Endothelial cell of umbilical vein (primary cell): ENCODE results near the gene CLDN14. TPM values are rescaled to one million over a fixed set of nuclear protein-coding genes. Genes with fewer than 3 reads are reported as not detected.

ENCODE experiments used
- BruUV-seq: library from RNA; stranded (reverse); fragments of 400-500 nt; replicated peaks from 2 replicates; lab custom pipeline; 2021; lab: Mats Ljungman, UMichigan
- CTCF ChIA-PET: fragments of 300-600, 350-600 bp; sonication (Branson Sonifier 250); formaldehyde crosslinking; loops from one replicate; lab custom pipeline; 2021; ENCODE audit warnings: antibody characterized with exemption, inconsistent platforms; lab: Charles Lee
- POLR2A ChIA-PET: fragments of 300-600, 350-600 bp; sonication (Branson Sonifier 250); formaldehyde crosslinking; loops from one replicate; lab custom pipeline; 2021; ENCODE audit warnings: antibody characterized with exemption, inconsistent platforms; lab: Charles Lee
- DNase-seq: peaks from one replicate; pipeline ENCODE4 v3.0.0-alpha.2; 2011; ENCODE audit warnings: low read depth, low spot score
- FAIRE-seq: peaks from 2 replicates; lab custom pipeline; 2011; peaks lifted over from hg19 to GRCh38; lab: Jason Lieb, UNC
- H2AFZ ChIP-seq: 2 replicates; pipeline ENCODE4 v1.6.0; 2012; ENCODE audit warnings: low read depth, low read length, control low read depth, inconsistent platforms
- H3K27ac ChIP-seq: 2 replicates; pipeline ENCODE4 v1.5.1; 2011; ENCODE audit warnings: low read depth, mild to moderate bottlenecking, control low read depth, low read length, moderate library complexity; ENCODE audit not compliant: insufficient read depth
- H3K27me3 ChIP-seq, 2 experiments: 2 replicates each; pipeline versions ENCODE4 v1.6.0 to v1.6.1; 2011; ENCODE audit warnings: low read length in 2 of 2, mixed read lengths in 1 of 2; ENCODE audit not compliant: control insufficient read depth in 2 of 2, insufficient read depth in 2 of 2
- H3K36me3 ChIP-seq, 2 experiments: 2 replicates in 1 of 2; 3 replicates in 1 of 2; pipeline ENCODE4 v1.5.1; 2011; ENCODE audit warnings: low read length in 2 of 2, mild to moderate bottlenecking in 1 of 2, moderate library complexity in 1 of 2; ENCODE audit not compliant: control insufficient read depth in 2 of 2, insufficient read depth in 2 of 2; ENCODE audit errors: extremely low read depth in 1 of 2
- H3K4me1 ChIP-seq: 3 replicates; pipeline ENCODE4 v1.5.1; 2011; ENCODE audit warnings: mild to moderate bottlenecking, low read length; ENCODE audit not compliant: control insufficient read depth, insufficient read depth; ENCODE audit errors: extremely low read depth
- H3K4me2 ChIP-seq: 2 replicates; pipeline ENCODE4 v1.6.1; 2011; ENCODE audit warnings: low read length, control low read depth, mixed read lengths; ENCODE audit not compliant: insufficient read depth
- H3K4me3 ChIP-seq, 3 experiments: fragments of 200-600 bp in 1 of 3; sonication (generic), shearing (Covaris generic) in 1 of 3; replicated peaks in 1 of 3; 2 replicates each; pipeline ENCODE4 v1.5.1; 2011 to 2016; ENCODE audit warnings: control low read depth in 3 of 3, low read length in 3 of 3, mild to moderate bottlenecking in 2 of 3, inconsistent platforms in 1 of 3, low read depth in 1 of 3, moderate library complexity in 1 of 3; ENCODE audit not compliant: insufficient read depth in 1 of 3
- H3K79me2 ChIP-seq: 2 replicates; pipeline ENCODE4 v1.6.0; 2012; ENCODE audit warnings: low read length, inconsistent platforms; ENCODE audit not compliant: control insufficient read depth, insufficient read depth
- H3K9ac ChIP-seq: replicated peaks from 2 replicates; pipeline ENCODE3; 2011; ENCODE audit warnings: low read length, control low read depth; ENCODE audit not compliant: insufficient read depth; ENCODE audit errors: extremely low read depth
- H3K9me1 ChIP-seq: replicated peaks from 3 replicates; pipeline ENCODE4 v1.6.0; 2011; ENCODE audit warnings: mild to moderate bottlenecking, low read length; ENCODE audit not compliant: control insufficient read depth, insufficient read depth; ENCODE audit errors: extremely low read depth
- H3K9me3 ChIP-seq: replicated peaks from 2 replicates; pipeline ENCODE4 v1.5.1; 2012; ENCODE audit warnings: low read length, inconsistent platforms; ENCODE audit not compliant: control insufficient read depth, insufficient read depth
- H4K20me1 ChIP-seq: replicated peaks from 2 replicates; pipeline ENCODE3; 2011; ENCODE audit warnings: mild to moderate bottlenecking, low read length; ENCODE audit not compliant: control insufficient read depth, insufficient read depth; ENCODE audit errors: extremely low read depth
- EZH2 ChIP-seq: IDR thresholded peaks from 2 replicates; pipeline ENCODE4 v1.6.1; 2012; ENCODE audit warnings: borderline replicate concordance, low read depth, mild to moderate bottlenecking, moderate library complexity, low read length, inconsistent platforms; ENCODE audit not compliant: severe bottlenecking
- FOS ChIP-seq: IDR thresholded peaks from 2 replicates; pipeline ENCODE4 v1.6.1; 2011; ENCODE audit warnings: mild to moderate bottlenecking, low read length, moderate library complexity, borderline replicate concordance; ENCODE audit not compliant: insufficient read depth
- GATA2 ChIP-seq: IDR thresholded peaks from 2 replicates; pipeline ENCODE4 v1.7.0; 2011; ENCODE audit warnings: low read depth, mild to moderate bottlenecking, moderate library complexity, mixed read lengths, low read length; ENCODE audit not compliant: insufficient read length, insufficient read depth
- JUN ChIP-seq: IDR thresholded peaks from 2 replicates; pipeline ENCODE4 v1.6.1; 2011; ENCODE audit warnings: borderline replicate concordance, low read depth; ENCODE audit not compliant: insufficient read length, insufficient read depth
- MAX ChIP-seq: IDR thresholded peaks from 2 replicates; pipeline ENCODE4 v1.6.1; 2011; ENCODE audit not compliant: insufficient read depth, insufficient read length
- MYC ChIP-seq: IDR thresholded peaks from one replicate; pipeline ENCODE4 v1.6.1; 2011; ENCODE audit warnings: mild to moderate bottlenecking, low read depth, low read length
- POLR2A ChIP-seq: IDR thresholded peaks from 2 replicates; pipeline ENCODE4 v1.6.1; 2012; ENCODE audit warnings: low read depth, mild to moderate bottlenecking, control low read depth, low read length
- POLR2AphosphoS5 ChIP-seq: IDR thresholded peaks from 2 replicates; pipeline ENCODE4 v1.6.1; 2012; ENCODE audit warnings: low read depth, mild to moderate bottlenecking, control low read depth, low read length, moderate library complexity; ENCODE audit not compliant: insufficient read depth
- dilution Hi-C: fragments of 300-500 bp; cut with MboI; formaldehyde crosslinking; loops from one replicate; pipeline ENCODE4 v1.15.0; 2019; ENCODE audit warnings: low sequenced_read_pairs; ENCODE audit not compliant: extremely low pct_ligation_motif_present
- intact Hi-C: fragments of 100-400 bp; cut with micrococcal nuclease; formaldehyde crosslinking; loops from one replicate; pipeline ENCODE4 v1.10.0; 2022
- polyA plus RNA-seq, 4 experiments: library from polyadenylated mRNA; depleted of rRNA in 3 of 4; stranded (reverse) in 3 of 4; unstranded in 1 of 4; fragments of >200 nt; gene quantifications; 2 replicates each; pipeline versions ENCODE4 v1.2.1 to v1.2.3, GENCODE V29; 2011 to 2012; ENCODE audit warnings: missing spikeins in 1 of 4
- total RNA-seq: library from RNA; stranded (reverse); gene quantifications from 2 replicates; pipeline ENCODE4 v1.2.3, GENCODE V29; 2021
- TF ChIP-seq, protein P1 (sequence below), 2 donors: IDR thresholded peaks; 1 replicate in 1 of 2; 2 replicates in 1 of 2; pipeline ENCODE4 v1.5.1; 2011; ENCODE audit warnings: low read length in 2 of 2, mild to moderate bottlenecking in 2 of 2, moderate library complexity in 2 of 2, control low read depth in 1 of 2, inconsistent platforms in 1 of 2, low read depth in 1 of 2; ENCODE audit not compliant: insufficient read depth in 1 of 2; ENCODE audit errors: extremely low read depth in 1 of 2

CLDN14 gene
- total and polyA plus RNA-seq, 2 donors (not counting 3 experiments of a cell fraction or from before 2014, with no cell fraction given), result 1.0 to 2.5 TPM

- Histone ChIP-seq H2AFZ (no peak overlapping the region), H3K4me3 (no peak overlapping the region), H3K9ac (no peak overlapping the region), H4K20me1 (no peaks in the 10 kb centered on the region), H3K79me2 (no peaks in the 10 kb centered on the region), H3K9me3 (no peaks in the 10 kb centered on the region), H3K27me3 (no peaks in the 10 kb centered on the region), H3K9me1 (no peaks in the 10 kb centered on the region), H3K36me3 (no peaks in the 10 kb centered on the region), H3K4me1 (peaks cover 20% of the 10 kb centered on the region), H3K4me2 (no peak overlapping the region), H3K27ac (no peak overlapping the region)
- no peak for TF ChIP-seq GATA2
- no peak for TF ChIP-seq POLR2A
- no peak for TF ChIP-seq FOS
- TF ChIP-seq MYC, result no peak
- TF ChIP-seq POLR2AphosphoS5, result no peak
- TF ChIP-seq, protein P1, sequence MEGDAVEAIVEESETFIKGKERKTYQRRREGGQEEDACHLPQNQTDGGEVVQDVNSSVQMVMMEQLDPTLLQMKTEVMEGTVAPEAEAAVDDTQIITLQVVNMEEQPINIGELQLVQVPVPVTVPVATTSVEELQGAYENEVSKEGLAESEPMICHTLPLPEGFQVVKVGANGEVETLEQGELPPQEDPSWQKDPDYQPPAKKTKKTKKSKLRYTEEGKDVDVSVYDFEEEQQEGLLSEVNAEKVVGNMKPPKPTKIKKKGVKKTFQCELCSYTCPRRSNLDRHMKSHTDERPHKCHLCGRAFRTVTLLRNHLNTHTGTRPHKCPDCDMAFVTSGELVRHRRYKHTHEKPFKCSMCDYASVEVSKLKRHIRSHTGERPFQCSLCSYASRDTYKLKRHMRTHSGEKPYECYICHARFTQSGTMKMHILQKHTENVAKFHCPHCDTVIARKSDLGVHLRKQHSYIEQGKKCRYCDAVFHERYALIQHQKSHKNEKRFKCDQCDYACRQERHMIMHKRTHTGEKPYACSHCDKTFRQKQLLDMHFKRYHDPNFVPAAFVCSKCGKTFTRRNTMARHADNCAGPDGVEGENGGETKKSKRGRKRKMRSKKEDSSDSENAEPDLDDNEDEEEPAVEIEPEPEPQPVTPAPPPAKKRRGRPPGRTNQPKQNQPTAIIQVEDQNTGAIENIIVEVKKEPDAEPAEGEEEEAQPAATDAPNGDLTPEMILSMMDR (IDR thresholded peaks at IDR 0.05; ENCODE audit: extremely low read depth in 1 of 2, insufficient read depth in 1 of 2, low read depth in 1 of 2, low read length in 2 of 2), result no peak
- no peak for TF ChIP-seq MAX
- TF ChIP-seq JUN, result no peak
- no peak for TF ChIP-seq EZH2
- no TSS peak for BruUV-seq
- FAIRE-seq, result no peak
- dilution Hi-C loops, result no loop called here
- DNase-seq, result no peak
- ChIA-PET CTCF (interaction anchor here (0.7 to 2.1 kb wide), 4 partner anchors 8 to 464 kb away, joined by 3 to 6 read pairs (median 3); no protein-coding TSS in a partner anchor), POLR2A (no interaction called here)
- intact Hi-C loops, result no loop called here
Observed at GRCh38 chr21:36512971-36513370, 33.0 kb upstream of the CLDN14 start.
